H1 (cell line): Measurements from ENCODE around the gene SLC27A6. TPM values are rescaled to one million over a fixed set of nuclear protein-coding genes. Genes with fewer than 3 reads are reported as not detected.

Experiments
- polyA plus RNA-seq, 7 experiments: library from polyadenylated mRNA; depleted of rRNA in 3 of 7; stranded (reverse) in 5 of 7; unstranded in 2 of 7; fragments of >200 nt in 5 of 7; fragments of 200-250 nt in 2 of 7; gene quantifications; 1 replicate in 5 of 7; 2 replicates in 1 of 7; 4 replicates in 1 of 7; pipeline versions ENCODE4 v1.2.1 to v1.2.3, GENCODE V29; 2011 to 2013; ENCODE audit warnings: missing spikeins in 2 of 7, mixed read lengths in 2 of 7
- total RNA-seq: library from RNA; stranded (reverse); fragmentation: NEBNext Ultra II Directional; extraction: Animal tissue kit (Norgen Biotek cat#: 25700); gene quantifications from 2 replicates; pipeline ENCODE4 v1.2.1, GENCODE V29; 2021
- TF ChIP-seq, protein P1 (sequence below): fragments of 300-600 bp; sonication (generic); IDR thresholded peaks from 2 replicates; pipeline ENCODE4 v1.7.1; 2012; ENCODE audit warnings: low read length, moderate library complexity, mild to moderate bottlenecking, inconsistent platforms; ENCODE audit not compliant: insufficient replicate concordance

Gene SLC27A6
- total and polyA plus RNA-seq, 2 of the 8 experiments (the other 6 are each of a cell fraction or from before 2014, with no cell fraction given): 4.0 to 4.7 TPM

GRCh38 chr5:129043894-129044293, 78.6 kb downstream of the SLC27A6 start (continued):
- TF ChIP-seq, protein P1, sequence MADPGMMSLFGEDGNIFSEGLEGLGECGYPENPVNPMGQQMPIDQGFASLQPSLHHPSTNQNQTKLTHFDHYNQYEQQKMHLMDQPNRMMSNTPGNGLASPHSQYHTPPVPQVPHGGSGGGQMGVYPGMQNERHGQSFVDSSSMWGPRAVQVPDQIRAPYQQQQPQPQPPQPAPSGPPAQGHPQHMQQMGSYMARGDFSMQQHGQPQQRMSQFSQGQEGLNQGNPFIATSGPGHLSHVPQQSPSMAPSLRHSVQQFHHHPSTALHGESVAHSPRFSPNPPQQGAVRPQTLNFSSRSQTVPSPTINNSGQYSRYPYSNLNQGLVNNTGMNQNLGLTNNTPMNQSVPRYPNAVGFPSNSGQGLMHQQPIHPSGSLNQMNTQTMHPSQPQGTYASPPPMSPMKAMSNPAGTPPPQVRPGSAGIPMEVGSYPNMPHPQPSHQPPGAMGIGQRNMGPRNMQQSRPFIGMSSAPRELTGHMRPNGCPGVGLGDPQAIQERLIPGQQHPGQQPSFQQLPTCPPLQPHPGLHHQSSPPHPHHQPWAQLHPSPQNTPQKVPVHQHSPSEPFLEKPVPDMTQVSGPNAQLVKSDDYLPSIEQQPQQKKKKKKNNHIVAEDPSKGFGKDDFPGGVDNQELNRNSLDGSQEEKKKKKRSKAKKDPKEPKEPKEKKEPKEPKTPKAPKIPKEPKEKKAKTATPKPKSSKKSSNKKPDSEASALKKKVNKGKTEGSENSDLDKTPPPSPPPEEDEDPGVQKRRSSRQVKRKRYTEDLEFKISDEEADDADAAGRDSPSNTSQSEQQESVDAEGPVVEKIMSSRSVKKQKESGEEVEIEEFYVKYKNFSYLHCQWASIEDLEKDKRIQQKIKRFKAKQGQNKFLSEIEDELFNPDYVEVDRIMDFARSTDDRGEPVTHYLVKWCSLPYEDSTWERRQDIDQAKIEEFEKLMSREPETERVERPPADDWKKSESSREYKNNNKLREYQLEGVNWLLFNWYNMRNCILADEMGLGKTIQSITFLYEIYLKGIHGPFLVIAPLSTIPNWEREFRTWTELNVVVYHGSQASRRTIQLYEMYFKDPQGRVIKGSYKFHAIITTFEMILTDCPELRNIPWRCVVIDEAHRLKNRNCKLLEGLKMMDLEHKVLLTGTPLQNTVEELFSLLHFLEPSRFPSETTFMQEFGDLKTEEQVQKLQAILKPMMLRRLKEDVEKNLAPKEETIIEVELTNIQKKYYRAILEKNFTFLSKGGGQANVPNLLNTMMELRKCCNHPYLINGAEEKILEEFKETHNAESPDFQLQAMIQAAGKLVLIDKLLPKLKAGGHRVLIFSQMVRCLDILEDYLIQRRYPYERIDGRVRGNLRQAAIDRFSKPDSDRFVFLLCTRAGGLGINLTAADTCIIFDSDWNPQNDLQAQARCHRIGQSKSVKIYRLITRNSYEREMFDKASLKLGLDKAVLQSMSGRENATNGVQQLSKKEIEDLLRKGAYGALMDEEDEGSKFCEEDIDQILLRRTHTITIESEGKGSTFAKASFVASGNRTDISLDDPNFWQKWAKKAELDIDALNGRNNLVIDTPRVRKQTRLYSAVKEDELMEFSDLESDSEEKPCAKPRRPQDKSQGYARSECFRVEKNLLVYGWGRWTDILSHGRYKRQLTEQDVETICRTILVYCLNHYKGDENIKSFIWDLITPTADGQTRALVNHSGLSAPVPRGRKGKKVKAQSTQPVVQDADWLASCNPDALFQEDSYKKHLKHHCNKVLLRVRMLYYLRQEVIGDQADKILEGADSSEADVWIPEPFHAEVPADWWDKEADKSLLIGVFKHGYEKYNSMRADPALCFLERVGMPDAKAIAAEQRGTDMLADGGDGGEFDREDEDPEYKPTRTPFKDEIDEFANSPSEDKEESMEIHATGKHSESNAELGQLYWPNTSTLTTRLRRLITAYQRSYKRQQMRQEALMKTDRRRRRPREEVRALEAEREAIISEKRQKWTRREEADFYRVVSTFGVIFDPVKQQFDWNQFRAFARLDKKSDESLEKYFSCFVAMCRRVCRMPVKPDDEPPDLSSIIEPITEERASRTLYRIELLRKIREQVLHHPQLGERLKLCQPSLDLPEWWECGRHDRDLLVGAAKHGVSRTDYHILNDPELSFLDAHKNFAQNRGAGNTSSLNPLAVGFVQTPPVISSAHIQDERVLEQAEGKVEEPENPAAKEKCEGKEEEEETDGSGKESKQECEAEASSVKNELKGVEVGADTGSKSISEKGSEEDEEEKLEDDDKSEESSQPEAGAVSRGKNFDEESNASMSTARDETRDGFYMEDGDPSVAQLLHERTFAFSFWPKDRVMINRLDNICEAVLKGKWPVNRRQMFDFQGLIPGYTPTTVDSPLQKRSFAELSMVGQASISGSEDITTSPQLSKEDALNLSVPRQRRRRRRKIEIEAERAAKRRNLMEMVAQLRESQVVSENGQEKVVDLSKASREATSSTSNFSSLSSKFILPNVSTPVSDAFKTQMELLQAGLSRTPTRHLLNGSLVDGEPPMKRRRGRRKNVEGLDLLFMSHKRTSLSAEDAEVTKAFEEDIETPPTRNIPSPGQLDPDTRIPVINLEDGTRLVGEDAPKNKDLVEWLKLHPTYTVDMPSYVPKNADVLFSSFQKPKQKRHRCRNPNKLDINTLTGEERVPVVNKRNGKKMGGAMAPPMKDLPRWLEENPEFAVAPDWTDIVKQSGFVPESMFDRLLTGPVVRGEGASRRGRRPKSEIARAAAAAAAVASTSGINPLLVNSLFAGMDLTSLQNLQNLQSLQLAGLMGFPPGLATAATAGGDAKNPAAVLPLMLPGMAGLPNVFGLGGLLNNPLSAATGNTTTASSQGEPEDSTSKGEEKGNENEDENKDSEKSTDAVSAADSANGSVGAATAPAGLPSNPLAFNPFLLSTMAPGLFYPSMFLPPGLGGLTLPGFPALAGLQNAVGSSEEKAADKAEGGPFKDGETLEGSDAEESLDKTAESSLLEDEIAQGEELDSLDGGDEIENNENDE: no peak
